ENCODE data around the gene HMOX1.
A peak's percentile ranks its signal among the peaks of the same experiment; 100 is the strongest.

Gene HMOX1

DNA sequence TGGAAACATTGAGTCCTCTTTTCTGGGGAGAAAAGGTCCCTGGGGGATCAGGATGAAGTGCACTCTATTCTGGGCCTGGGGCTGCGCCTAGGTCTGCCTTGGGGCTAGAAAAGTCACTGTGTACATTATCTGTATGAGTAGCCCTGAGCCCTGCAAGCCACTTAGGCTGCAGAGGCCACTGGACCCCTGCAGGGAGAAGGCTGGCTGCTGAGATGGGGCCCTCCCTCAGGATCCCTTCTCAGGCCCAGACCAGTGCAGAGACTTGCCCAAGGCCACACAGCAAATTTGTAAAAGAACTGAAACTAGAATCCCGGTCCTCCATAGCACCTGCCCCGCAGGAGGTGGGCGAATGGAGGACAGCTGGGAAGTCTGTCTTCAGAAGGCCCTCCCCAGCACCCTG, 26.8 kb upstream of the HMOX1 start:
- Histone ChIP-seq H3K36me3 (ENCODE audit: low read depth) (no peaks in the 10 kb centered on the region), H3K27me3 (ENCODE audit: insufficient read depth, poor library complexity, severe bottlenecking) (no peaks in the 10 kb centered on the region), H3K9me3 (ENCODE audit: severe bottlenecking) (no peaks in the 10 kb centered on the region), H3K27ac (ENCODE audit: poor library complexity, severe bottlenecking) (no peak overlapping the region), H3K4me3 (ENCODE audit: severe bottlenecking) (no peak overlapping the region), H3K4me1 (ENCODE audit: insufficient read depth, poor library complexity, severe bottlenecking) (no peaks in the 10 kb centered on the region)
- no peak for DNase-seq (ENCODE audit: low spot score)
- no peak for TF ChIP-seq CTCF (IDR thresholded peaks at IDR 0.05; ENCODE audit: poor library complexity, severe bottlenecking)
- no peak for ATAC-seq (ENCODE audit: low read depth)

- Histone ChIP-seq H3K4me1 (ENCODE audit: insufficient read depth, poor library complexity, severe bottlenecking) (no peaks in the 10 kb centered on the region), H3K27me3 (ENCODE audit: insufficient read depth, poor library complexity, severe bottlenecking) (no peaks in the 10 kb centered on the region), H3K27ac (ENCODE audit: poor library complexity, severe bottlenecking) (peak overlapping the region; percentile 32), H3K9me3 (ENCODE audit: severe bottlenecking) (no peaks in the 10 kb centered on the region), H3K36me3 (ENCODE audit: low read depth) (no peaks in the 10 kb centered on the region), H3K4me3 (ENCODE audit: severe bottlenecking) (no peak overlapping the region)
- TF ChIP-seq CTCF (IDR thresholded peaks at IDR 0.05; ENCODE audit: poor library complexity, severe bottlenecking) = no peak
- DNase-seq (ENCODE audit: low spot score) (no peak), ATAC-seq (ENCODE audit: low read depth) (peak; percentile 92)
Measured at GRCh38 chr22:35357883-35358621, 22.8 kb upstream of the HMOX1 start.

- Histone ChIP-seq H3K36me3 (ENCODE audit: low read depth) (no peaks in the 10 kb centered on the region), H3K4me1 (ENCODE audit: insufficient read depth, poor library complexity, severe bottlenecking) (peaks cover 5% of the 10 kb centered on the region), H3K27me3 (ENCODE audit: insufficient read depth, poor library complexity, severe bottlenecking) (no peaks in the 10 kb centered on the region), H3K4me3 (ENCODE audit: severe bottlenecking) (no peak overlapping the region), H3K9me3 (ENCODE audit: severe bottlenecking) (no peaks in the 10 kb centered on the region), H3K27ac (ENCODE audit: poor library complexity, severe bottlenecking) (no peak overlapping the region)
- DNase-seq (ENCODE audit: low spot score) (no peak), ATAC-seq (ENCODE audit: low read depth) (no peak)
- TF ChIP-seq CTCF (IDR thresholded peaks at IDR 0.05; ENCODE audit: poor library complexity, severe bottlenecking) = no peak
Measured at GRCh38 chr22:35359380-35360065, 21.4 kb upstream of the HMOX1 start.

- Histone ChIP-seq H3K27ac (ENCODE audit: poor library complexity, severe bottlenecking) (no peak overlapping the region), H3K36me3 (ENCODE audit: low read depth) (no peaks in the 10 kb centered on the region), H3K9me3 (ENCODE audit: severe bottlenecking) (no peaks in the 10 kb centered on the region), H3K27me3 (ENCODE audit: insufficient read depth, poor library complexity, severe bottlenecking) (no peaks in the 10 kb centered on the region), H3K4me1 (ENCODE audit: insufficient read depth, poor library complexity, severe bottlenecking) (peaks cover 8% of the 10 kb centered on the region), H3K4me3 (ENCODE audit: severe bottlenecking) (no peak overlapping the region)
- TF ChIP-seq CTCF (IDR thresholded peaks at IDR 0.05; ENCODE audit: poor library complexity, severe bottlenecking) = no peak
- no peak for ATAC-seq (ENCODE audit: low read depth)
- no peak for DNase-seq (ENCODE audit: low spot score)
Measured at GRCh38 chr22:35361001-35361558, 19.8 kb upstream of the HMOX1 start.

All from RWPE2 (cell line).